ENCODE results near the gene ZNF304.

DNA sequence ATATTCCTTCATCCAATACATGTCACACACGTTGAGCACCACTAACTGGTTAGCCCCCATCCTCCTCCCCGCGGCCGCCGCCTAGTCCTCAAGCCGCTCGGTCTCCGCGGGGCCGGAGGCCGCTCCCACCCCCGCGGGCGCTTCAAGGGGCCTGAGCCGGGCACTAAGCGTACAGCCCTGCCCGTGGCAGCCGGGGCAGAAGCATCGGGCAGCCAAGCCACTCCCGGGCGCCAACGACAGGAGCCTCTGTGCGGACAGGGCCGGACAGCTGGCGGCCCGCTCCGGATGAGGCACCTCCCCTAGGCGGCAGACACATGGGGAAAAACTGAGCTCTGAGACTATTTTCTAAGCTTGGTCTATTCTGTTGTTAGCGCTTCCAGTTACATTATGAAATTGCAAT, 33.6 kb upstream of the ZNF304 start:
- no peak for TF ChIP-seq GATA2 (IDR thresholded peaks at IDR 0.05; ENCODE audit: low read depth, low read length)
- TF ChIP-seq GATA3 (IDR thresholded peaks at IDR 0.05; ENCODE audit: low read depth, low read length), result no peak
